OCI-LY1 (cell line): ENCODE results near the gene C2CD4A.

ENCODE experiments used
- EZH2 ChIP-seq: fragments of 200-600 bp; sonication (generic), shearing (Covaris generic); IDR thresholded peaks from 2 replicates; pipeline ENCODE4 v1.8.0; 2017; ENCODE audit warnings: borderline replicate concordance, mixed run types, mild to moderate bottlenecking, antibody characterized with exemption, low read length, moderate library complexity, mixed read lengths
- TF ChIP-seq, protein P1 (sequence below): fragments of 200-600 bp; sonication (generic), shearing (Covaris generic); IDR thresholded peaks from 2 replicates; pipeline ENCODE4 v1.5.1; 2017; ENCODE audit warnings: mild to moderate bottlenecking, antibody characterized with exemption, low read length, moderate library complexity, mixed read lengths

DNA sequence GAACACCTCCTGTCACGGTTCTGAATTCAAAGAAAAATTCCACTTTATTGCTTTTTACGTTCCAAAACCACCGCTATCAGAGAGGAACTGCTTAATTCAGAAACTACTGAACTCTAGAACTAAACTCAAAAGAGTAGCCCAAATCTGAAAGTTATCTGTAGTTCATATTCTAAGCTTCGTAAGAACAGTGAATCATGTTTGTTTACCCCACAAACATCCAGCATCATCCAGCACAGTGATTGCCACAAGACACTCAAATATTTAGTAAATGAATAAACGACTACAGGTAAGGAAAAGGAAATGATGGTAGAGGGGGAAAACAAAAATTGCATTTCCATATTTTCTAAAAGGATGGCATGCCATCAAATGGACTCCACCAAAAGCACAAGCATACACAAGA is 38.9 kb upstream of the C2CD4A start:
- TF ChIP-seq, protein P1, sequence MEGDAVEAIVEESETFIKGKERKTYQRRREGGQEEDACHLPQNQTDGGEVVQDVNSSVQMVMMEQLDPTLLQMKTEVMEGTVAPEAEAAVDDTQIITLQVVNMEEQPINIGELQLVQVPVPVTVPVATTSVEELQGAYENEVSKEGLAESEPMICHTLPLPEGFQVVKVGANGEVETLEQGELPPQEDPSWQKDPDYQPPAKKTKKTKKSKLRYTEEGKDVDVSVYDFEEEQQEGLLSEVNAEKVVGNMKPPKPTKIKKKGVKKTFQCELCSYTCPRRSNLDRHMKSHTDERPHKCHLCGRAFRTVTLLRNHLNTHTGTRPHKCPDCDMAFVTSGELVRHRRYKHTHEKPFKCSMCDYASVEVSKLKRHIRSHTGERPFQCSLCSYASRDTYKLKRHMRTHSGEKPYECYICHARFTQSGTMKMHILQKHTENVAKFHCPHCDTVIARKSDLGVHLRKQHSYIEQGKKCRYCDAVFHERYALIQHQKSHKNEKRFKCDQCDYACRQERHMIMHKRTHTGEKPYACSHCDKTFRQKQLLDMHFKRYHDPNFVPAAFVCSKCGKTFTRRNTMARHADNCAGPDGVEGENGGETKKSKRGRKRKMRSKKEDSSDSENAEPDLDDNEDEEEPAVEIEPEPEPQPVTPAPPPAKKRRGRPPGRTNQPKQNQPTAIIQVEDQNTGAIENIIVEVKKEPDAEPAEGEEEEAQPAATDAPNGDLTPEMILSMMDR = no peak
- no peak for TF ChIP-seq EZH2
